GM18873 (cell line): Measurements from ENCODE around the gene SGCD.
"Not testable (repeated sequence)": the region's sequence is repeated elsewhere in the genome, so short reads cannot be mapped to it uniquely, and the experiment has no call there.

Source experiments
- ATAC-seq: cut with Tn5 transposase; IDR thresholded peaks from one replicate; pipeline ENCODE4 v1.9.1; 2021; ENCODE audit warnings: mild to moderate bottlenecking, moderate library complexity, moderate number of reproducible peaks; ENCODE audit not compliant: unreplicated experiment, low FRiP score

SGCD gene

DNA sequence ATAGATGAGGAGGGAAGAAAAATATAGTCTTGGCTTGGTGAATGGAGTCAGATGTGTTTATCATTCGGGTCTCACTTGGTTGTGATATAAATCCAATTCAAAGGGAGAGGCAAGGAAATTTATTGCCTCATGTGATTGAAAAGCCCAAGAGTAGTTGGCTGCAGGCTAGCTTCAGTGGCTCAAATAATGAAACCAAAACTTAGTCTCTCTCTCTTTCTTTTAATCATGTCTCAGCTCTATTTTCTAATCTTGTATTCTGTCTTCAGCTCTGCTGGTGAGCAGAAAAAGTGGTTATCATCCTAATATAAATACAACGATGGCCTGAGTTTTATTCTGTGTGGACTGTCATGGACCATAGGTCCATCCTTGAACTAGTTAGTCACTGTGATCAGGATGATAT lies 288.9 kb downstream of the SGCD start:
- no peak for ATAC-seq

DNA sequence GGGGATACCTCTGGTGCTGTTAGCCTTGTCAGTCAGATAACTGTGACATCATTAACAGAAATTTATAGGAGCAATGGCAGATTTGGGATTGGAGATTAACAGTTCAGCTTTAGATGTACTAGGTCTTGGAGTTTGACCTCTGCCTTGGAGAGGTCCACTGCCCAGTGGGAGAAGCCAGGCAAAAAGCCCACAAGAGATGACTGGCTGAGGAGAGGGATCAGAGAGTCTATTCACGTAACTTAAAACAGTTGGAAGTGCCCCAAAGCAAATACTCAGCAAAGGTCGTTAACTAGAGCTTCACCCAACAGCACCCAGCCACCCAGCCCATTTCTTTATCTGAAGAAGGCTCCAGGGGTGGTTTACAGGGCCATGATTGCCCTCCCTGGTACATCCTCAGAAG lies 290.5 kb downstream of the SGCD start:
- no peak for ATAC-seq

DNA sequence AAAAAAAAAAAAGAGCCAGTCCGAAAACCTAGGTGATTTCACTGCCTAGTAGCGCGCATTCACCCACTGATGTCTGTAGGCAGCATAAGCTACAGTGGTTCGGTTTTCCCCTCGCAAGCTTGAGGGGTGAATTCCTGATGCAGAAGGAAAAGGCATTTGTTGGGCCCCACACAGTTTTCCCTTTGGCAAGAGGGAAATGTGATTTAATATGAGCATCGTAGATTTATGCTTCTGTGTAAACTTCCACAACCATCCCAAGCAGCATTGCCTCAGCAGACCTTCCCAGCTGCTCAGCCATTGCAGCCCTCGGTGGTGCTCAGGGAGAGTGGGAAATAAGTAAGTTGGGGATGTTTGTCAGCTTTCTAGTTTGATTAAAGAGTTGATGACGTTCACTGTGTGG lies 291.6 kb downstream of the SGCD start:
- no peak for ATAC-seq

DNA sequence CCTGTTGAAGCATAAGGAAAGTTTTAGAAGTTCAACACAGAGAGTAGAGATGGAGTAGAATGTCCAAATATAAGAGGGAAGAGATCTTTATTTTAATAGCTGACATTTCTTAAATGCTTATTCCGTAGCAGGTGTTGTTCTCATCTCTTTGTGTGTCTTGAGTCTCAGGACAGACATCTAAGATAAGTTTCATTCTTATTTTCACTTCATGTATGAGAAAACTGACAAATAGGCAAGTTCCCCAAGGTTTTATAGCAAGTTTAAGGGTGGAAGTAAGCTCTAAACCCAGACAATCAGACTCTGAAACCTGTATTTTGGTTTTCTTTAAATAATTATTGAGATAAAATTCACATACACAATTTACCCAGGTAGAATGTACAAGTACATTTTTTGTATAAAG lies 294.8 kb downstream of the SGCD start:
- no peak for ATAC-seq

DNA sequence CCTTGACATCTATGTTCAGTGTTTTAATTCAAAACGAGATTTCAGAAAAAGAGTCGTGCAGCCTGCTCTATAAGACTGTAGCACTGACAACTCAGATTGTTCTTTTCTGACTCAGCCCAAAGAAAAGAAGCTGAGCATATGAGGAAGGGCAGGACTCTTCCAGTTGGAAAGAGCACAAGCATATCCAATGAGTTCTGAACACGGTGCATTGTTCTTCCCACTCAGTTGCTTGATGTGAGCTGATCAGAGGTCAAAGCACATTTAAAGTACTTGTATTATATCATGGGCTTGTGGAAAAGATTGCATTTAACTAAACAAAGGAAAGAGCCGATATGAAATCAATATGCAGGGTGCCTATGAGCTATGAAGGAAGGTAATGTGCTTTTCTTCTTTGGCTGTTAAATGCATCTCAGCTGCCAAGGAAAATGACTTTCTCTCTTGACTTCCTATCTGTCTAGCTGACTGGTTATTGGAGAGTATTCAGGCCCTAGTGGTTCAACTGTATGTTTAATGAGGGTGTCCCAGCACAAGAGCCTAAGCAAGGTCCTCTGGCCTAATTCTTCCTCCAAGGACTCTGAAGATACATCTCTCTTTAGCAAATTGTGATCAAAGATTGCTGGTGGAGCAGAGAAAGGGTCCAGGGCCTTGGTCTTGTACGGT lies 296.5 kb downstream of the SGCD start:
- ATAC-seq = no peak

DNA sequence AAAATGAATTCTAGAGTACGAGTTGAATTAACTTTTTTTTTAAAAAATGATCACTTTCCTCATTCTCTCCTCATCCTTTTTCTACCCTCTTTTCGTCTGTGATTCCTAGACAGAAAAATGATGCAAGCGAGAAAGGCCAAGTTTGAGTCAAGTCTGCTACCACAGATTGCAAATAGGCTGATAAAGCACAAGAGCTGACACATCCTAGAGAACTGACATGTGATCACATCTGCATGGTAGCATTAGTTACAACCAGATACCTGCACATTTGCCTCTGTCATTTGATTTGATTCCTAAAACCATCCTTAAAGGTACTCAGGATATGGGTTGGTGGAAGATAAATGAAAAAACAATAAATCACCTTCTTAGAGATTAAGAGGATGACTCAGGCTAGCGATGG lies 297.7 kb downstream of the SGCD start:
- no peak for ATAC-seq

DNA sequence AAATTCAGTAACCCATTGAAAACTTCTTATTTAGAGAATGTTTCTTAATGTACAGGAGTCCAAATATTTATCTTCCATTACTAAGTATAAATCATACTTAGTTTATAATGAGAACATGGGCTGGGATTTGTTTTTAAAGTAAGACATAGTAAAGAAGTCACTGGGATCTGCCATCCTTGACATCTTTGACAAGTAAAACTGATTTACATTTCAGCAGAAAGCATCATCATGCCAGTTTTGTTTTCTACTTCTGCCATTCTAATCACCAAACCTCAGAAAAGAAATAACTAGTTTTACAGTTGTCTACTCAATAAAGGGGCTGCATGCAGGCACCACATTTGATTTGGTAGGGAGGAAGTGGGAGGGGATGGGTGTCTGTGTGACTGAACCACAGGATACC lies 301.5 kb downstream of the SGCD start:
- no peak for ATAC-seq

DNA sequence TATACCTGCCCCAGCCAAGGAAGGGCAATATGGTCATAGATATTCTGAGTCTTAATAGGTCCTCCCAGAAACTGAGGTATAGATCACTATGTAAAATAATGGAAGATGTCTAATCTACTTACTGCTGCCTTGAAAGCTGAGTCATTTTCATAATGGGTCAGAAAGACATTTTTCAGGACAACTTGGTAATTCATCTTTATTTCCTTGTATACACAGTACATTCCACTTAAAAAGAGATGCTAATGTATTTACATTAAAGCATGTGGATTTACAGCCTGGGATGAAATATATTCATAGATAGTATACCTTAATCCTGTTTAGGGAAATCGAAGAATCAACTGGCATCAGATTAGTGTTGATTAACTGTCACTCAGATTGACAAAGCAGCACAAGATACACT lies 304.0 kb downstream of the SGCD start:
- ATAC-seq = no peak

DNA sequence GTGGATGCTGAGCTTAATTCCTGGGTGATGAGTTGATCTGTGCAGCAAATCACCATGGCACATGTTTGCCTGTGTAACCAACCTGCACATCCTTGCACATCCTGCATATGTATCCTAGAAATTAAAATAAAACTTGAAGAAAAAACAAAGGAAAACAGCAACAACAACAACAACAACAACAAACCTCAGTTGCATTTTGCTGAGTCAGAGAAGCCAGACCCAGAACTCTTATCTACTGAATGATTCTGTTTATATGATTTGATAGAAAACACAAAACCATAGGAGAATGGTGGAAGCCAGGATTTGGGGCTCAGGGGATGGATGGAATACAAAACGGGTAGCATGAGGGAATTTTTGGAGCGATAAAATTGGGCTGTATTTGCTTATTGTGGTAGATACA lies 307.3 kb downstream of the SGCD start:
- ATAC-seq = no peak

DNA sequence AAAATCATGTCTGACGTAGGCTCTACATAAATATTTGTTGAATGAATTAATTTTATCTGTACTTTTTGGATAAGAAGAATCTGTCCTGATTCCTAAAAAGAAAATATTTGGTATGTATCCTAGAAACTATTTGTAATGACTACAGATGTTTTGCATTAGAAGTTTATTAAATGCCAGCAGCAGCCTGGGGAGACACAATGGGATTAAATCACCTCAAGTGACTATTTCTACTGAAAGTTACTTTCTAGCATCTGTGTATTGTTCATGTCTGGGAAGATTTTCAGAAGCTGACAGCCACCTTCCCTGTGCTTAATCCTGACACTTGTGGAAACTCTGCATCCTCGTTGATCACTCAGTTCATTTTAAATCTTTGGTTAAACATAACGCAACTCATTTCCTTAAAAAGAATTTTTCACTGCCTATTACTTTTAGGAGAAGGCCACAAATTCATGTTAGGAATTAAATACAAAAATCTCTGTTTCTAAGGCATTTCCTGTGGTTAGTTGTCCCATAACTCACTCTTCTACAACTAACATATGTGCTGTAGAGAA lies 313.8 kb downstream of the SGCD start:
- ATAC-seq = no peak

DNA sequence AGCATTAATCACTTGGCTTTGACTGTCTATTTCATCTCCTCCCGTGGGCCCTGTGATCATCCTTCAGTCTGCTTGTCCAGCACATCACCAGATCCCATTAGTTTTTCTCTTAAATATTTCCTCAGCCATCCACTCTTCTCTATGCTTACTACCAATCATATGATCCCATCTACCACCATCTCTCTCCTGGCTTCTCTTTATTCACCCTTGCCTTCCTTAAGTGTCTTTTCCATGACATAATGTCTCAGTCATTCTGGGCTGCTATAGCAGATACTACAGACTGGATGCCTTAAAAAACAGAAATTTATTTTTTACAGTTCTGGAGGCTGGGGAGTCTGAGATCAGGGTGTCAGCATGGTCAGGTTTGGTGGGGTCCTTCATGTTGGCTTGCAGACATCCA lies 314.7 kb downstream of the SGCD start:
- ATAC-seq = no peak

DNA sequence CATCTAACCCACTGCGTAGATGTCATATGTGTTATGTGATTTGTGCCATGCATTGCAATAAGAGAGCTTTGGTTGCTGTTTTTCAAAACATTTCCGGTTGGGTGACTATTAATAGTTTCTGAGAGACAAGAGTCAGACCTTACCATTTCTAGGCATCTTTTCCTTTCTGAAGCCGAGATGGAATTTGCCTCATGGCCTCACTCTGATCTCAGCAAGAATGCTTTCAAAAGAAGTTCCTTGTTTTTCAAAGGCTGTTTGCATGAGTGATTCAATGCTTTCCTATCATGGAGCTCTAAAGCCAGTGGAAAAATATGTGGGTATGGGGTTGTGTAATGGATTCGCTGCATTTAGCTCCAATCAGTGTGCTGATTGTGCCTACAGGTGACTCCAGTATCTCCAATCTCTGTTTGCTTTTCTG lies 320.1 kb downstream of the SGCD start:
- ATAC-seq = no peak

DNA sequence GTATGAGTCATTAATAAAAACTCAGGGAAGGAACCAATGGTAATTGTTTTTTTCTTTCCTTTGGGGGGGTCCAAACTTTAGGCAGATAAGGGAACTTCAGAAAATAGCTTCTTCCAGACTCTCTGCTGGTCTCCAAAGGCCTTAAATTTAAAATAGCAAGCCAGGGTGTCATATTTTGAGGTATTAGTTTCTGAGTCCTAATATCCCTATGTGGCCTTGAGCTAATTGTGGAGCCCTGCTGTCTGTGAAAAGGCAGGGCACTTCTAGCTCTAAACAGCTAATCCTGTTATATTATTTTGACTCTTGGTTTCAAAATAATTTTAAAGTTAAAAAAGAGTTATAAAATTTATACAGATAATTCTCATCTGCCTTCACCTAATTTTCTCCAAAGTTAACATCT lies 327.5 kb downstream of the SGCD start:
- no peak for ATAC-seq

DNA sequence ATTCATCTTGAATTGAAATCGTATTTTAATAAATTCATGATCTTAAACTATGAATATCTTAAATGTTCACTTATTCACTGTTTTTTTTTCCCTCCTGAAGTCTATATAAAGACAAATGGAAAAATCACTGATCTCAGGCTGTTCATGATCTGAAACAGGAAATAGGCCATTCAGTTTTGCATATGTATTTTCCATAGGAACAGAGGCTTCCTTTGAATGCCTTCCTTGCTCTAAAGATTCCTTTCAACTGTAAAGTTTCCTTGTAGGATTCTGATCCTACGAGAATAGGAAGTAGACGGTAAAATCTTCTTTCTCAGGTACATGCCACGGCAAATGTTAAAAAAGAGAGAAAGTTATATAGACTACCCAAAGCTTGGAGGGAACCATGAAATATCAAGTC lies 328.8 kb downstream of the SGCD start:
- no peak for ATAC-seq

DNA sequence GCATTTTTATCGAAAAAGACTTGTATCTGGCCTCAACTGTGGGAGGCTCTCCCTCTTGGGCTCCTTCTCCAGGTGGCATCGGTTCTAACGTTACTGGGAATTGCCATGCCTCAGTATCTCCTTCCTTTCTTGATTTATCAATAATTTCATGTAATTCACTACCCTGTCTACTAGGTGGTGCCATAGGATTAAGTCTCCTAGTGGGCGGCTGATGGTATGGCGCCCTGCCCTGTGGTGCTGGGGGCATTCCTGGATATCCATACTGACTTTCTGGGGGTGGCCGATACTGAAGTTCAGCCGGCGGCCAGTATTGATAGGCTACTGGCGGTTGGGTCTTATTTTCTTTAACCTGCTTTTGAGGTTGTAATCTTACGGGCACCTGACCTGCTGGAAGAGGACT lies 337.9 kb downstream of the SGCD start:
- not testable (repeated sequence) for ATAC-seq

DNA sequence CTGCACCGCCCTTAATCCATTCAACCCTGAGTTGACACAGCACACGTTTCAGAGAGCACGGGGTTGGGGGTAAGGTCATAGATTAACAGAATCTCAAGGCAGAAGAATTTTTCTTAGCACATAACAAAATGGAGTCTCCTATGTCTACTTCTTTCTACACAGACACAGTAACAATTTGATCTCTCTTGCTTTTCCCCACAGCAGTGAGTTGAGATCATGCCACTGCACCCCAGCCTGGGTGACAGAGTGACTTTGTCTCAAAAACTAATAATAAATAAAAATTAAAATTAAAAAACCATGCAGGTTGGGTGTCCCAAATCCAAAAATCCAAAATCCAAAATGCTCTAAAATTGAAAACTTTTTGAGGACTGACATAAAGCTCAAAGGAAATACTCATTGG lies 339.7 kb downstream of the SGCD start:
- not testable (repeated sequence) for ATAC-seq

DNA sequence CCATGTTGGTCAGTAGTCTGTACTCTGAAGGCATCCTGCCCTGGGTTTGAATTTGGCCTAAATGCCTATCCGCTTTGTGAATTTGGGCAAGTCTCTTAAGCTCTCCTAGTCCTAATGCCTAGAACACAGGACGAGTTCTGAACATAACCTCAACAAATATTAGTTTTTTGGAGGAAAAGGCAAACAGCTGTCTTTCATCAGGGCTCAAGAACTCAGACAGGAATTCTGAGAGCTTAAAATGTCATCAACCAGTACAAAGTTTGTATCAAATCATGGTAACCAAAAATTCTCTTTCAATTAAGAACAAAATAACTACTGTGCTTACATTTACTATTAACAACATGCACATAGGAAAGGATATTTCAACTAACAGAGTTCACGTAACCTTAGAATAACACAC lies 340.7 kb downstream of the SGCD start:
- ATAC-seq = no peak

DNA sequence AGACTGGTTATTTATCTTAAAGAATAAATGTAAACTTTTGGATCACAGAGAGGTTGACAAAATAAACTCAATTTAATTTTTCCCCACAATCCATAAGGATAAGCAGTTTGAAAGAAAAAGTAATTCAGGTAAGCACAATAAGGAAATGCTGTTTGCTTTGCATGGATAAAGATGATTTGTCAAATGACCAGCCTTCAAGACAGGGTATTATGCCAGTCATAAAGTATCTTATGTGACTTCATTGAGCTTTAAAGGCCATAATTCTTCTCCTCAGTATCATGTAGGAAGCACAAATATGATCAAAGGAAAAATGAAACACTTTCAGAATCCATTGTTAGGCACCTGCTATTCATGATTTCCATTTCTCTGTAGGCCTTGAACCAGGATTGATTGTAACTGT lies 342.5 kb downstream of the SGCD start:
- no peak for ATAC-seq

DNA sequence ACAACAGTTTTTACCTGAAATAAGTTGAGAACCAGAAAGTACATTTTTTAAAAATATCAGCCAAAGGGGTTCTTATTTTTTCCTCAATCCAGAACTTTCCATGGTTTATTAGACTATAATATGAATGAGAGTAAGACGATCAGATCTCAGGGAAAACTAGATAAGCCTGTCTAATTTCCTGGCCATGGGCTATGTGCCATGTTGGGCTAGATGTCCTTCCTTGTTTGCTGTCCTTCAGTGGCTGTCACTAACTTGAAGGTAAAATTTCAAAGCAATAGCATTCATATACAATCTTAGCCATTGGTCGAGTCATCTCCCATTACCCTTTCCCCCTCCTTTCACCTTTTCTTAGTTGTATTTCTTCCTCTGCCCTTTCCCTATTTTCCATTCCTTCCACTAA lies 343.7 kb downstream of the SGCD start:
- ATAC-seq = no peak

DNA sequence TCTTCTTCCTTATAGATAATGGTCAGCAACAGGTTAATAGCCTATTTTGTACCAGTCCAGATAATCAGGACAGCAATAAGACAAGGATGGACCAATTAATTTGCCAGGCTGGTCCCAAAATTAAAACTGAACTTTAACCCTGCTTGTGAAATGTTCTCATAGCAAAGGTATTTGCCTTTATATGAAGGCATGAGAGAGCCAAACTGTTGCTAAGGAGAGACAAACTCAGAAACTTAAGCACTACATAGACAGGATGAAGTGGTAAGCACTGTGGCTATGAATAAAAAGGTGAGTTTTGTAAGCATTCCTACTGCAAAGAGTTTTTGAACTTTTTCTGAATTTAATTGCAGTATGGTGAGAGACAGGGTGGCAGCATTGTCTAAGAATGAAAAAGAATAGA lies 348.4 kb downstream of the SGCD start:
- ATAC-seq = no peak

DNA sequence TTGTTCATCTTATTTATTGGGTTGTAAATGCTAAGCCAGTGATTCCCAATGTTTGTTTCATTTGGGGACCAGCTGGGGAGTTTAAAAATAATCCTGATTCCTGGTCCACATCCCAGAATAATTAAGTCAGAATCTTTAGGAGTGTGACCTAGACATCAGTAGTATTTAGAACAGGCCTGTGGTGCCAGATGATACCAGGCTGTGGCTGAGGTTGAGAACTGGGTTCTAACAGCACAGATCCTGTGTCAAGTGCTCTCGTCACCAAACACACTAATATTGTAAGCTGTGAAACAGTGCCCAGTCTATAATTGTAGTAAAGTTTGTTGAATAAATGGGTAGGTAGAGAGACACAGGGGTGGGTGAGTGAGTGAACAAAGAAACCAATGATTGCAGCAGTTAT lies 351.0 kb downstream of the SGCD start:
- ATAC-seq = no peak

DNA sequence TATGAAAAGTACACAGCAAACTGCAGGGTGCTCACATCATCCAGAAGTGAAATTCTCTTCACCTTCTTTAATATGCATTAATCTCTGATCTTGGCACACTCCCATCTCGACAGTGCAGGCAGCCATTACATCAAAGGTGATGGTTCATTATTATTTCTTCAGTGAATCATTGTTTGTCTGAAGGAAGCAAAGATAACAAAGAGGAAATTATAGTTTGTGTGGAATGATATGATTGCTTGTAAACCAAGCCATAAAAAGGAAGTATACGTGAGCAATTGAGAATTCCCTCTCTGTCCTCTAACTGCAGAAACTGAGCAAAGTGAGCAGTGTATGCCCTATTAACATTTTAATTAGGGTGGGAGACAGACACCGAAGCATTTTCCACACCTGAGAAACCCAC lies 351.5 kb downstream of the SGCD start:
- ATAC-seq = no peak

DNA sequence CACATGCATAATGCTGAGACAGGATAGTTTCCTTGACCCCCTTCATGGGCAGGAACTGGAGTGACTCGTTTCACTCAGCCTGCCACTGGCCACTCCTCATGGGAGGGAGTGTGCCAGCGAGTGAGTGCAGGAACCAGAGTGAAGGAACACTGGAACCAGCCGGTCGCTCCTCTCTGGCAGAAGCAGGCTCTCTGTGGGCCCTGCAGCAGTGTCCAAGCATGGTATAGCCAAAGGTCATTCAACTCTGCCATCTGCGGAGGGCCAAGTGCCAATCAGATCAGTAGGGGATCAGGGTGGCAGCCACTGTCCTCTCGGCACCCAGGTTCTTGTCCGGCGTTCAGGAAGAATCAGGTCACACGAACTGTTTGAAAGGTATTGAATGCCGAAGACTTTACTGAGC lies 353.9 kb downstream of the SGCD start:
- ATAC-seq = no peak
